ENCODE results near the gene NXPH1.

Gene NXPH1

GRCh38 chr7:8388257-8388625 lies 45.2 kb upstream of the NXPH1 start:
- Histone ChIP-seq H3K36me3 (replicated peaks; ENCODE audit: low read depth, low read length) (no peaks in the 10 kb centered on the region), H3K4me3 (ENCODE audit: low read length) (no peak overlapping the region), H3K4me2 (ENCODE audit: low read length) (peak overlapping the region; percentile 59; the same call in 1 of the 2 replicates), H4K20me1 (ENCODE audit: insufficient read depth, low read length) (no peaks in the 10 kb centered on the region), H2AFZ (ENCODE audit: low read depth, low read length) (no peak overlapping the region), H3K27ac (ENCODE audit: low read length) (peak overlapping the region; percentile 50; the same call in 1 of the 2 replicates), H3K79me2 (ENCODE audit: low read length) (no peaks in the 10 kb centered on the region), H3K4me1 (ENCODE audit: low read length) (peaks cover 47% of the 10 kb centered on the region), H3K27me3 (ENCODE audit: low read depth, low read length) (no peaks in the 10 kb centered on the region), H3K9me3 (ENCODE audit: insufficient read depth, low read length) (no peaks in the 10 kb centered on the region), H3K9ac (ENCODE audit: low read length) (no peak overlapping the region)
- TF ChIP-seq CTCF (IDR thresholded peaks at IDR 0.05; ENCODE audit: low read depth, low read length) = no peak
- TF ChIP-seq EZH2phosphoT487 (IDR thresholded peaks at IDR 0.05; ENCODE audit: low read depth) = no peak

- no peak overlapping the region for H3K27ac ChIP-seq (ENCODE audit: low read length)
- no peak overlapping the region for H3K4me2 ChIP-seq (ENCODE audit: low read length)
- H2AFZ ChIP-seq (ENCODE audit: low read depth, low read length) = no peak overlapping the region
- no peaks in the 10 kb centered on the region for H3K79me2 ChIP-seq (ENCODE audit: low read length)
- H3K9me3 ChIP-seq (ENCODE audit: insufficient read depth, low read length) = no peaks in the 10 kb centered on the region
- no peaks in the 10 kb centered on the region for H3K36me3 ChIP-seq (replicated peaks; ENCODE audit: low read depth, low read length)
- peaks cover 44% of the 10 kb centered on the region for H3K4me1 ChIP-seq (ENCODE audit: low read length)
- H3K4me3 ChIP-seq (ENCODE audit: low read length) = no peak overlapping the region
- no peaks in the 10 kb centered on the region for H3K27me3 ChIP-seq (ENCODE audit: low read depth, low read length)
- no peak for TF ChIP-seq CTCF (IDR thresholded peaks at IDR 0.05; ENCODE audit: low read depth, low read length)
- no peak for TF ChIP-seq EZH2phosphoT487 (IDR thresholded peaks at IDR 0.05; ENCODE audit: low read depth)
- H4K20me1 ChIP-seq (ENCODE audit: insufficient read depth, low read length) = no peaks in the 10 kb centered on the region
- H3K9ac ChIP-seq (ENCODE audit: low read length) = no peak overlapping the region
Observed at GRCh38 chr7:8389593-8390261, 43.7 kb upstream of the NXPH1 start.

- no peaks in the 10 kb centered on the region for H3K79me2 ChIP-seq (ENCODE audit: low read length)
- no peaks in the 10 kb centered on the region for H3K9me3 ChIP-seq (ENCODE audit: insufficient read depth, low read length)
- no peak overlapping the region for H3K9ac ChIP-seq (ENCODE audit: low read length)
- H3K4me3 ChIP-seq (ENCODE audit: low read length) = no peak overlapping the region
- H3K4me1 ChIP-seq (ENCODE audit: low read length) = peaks cover 39% of the 10 kb centered on the region
- no peak overlapping the region for H3K4me2 ChIP-seq (ENCODE audit: low read length)
- H3K36me3 ChIP-seq (replicated peaks; ENCODE audit: low read depth, low read length) = no peaks in the 10 kb centered on the region
- no peaks in the 10 kb centered on the region for H3K27me3 ChIP-seq (ENCODE audit: low read depth, low read length)
- TF ChIP-seq EZH2phosphoT487 (IDR thresholded peaks at IDR 0.05; ENCODE audit: low read depth) (no peak), CTCF (IDR thresholded peaks at IDR 0.05; ENCODE audit: low read depth, low read length) (no peak)
- H2AFZ ChIP-seq (ENCODE audit: low read depth, low read length) = no peak overlapping the region
- no peaks in the 10 kb centered on the region for H4K20me1 ChIP-seq (ENCODE audit: insufficient read depth, low read length)
- no peak overlapping the region for H3K27ac ChIP-seq (ENCODE audit: low read length)
Observed at GRCh38 chr7:8390262-8390626, 43.2 kb upstream of the NXPH1 start.

GRCh38 chr7:8391353-8392062 lies 41.9 kb upstream of the NXPH1 start:
- peak overlapping the region; percentile 73 for H3K4me2 ChIP-seq (ENCODE audit: low read length)
- TF ChIP-seq CTCF (IDR thresholded peaks at IDR 0.05; ENCODE audit: low read depth, low read length) = no peak
- H4K20me1 ChIP-seq (ENCODE audit: insufficient read depth, low read length) = no peaks in the 10 kb centered on the region
- no peaks in the 10 kb centered on the region for H3K27me3 ChIP-seq (ENCODE audit: low read depth, low read length)
- H3K9ac ChIP-seq (ENCODE audit: low read length) = no peak overlapping the region
- peak overlapping the region; percentile 59 for H3K4me3 ChIP-seq (ENCODE audit: low read length)
- H2AFZ ChIP-seq (ENCODE audit: low read depth, low read length) = no peak overlapping the region; the same call in 1 of the 2 replicates
- H3K79me2 ChIP-seq (ENCODE audit: low read length) = no peaks in the 10 kb centered on the region
- H3K36me3 ChIP-seq (replicated peaks; ENCODE audit: low read depth, low read length) = no peaks in the 10 kb centered on the region
- peaks cover 27% of the 10 kb centered on the region for H3K4me1 ChIP-seq (ENCODE audit: low read length)
- no peak overlapping the region for H3K27ac ChIP-seq (ENCODE audit: low read length)
- no peaks in the 10 kb centered on the region for H3K9me3 ChIP-seq (ENCODE audit: insufficient read depth, low read length)

All from OCI-LY3 (cell line).